ENCODE data around the gene HS3ST5. TPM values are rescaled to one million over a fixed set of nuclear protein-coding genes. Genes with fewer than 3 reads are reported as not detected.
"Not testable (repeated sequence)": the region's sequence is repeated elsewhere in the genome, so short reads cannot be mapped to it uniquely, and the experiment has no call there.

The HS3ST5 gene
- total RNA-seq, 1 experiment from 2014 or later = not detected

GRCh38 chr6:114044566-114044965 lies 298.3 kb downstream of the HS3ST5 start:
- RAD21 ChIA-PET (ENCODE audit: low non-redundant PET in 1 of 2, low total read pairs in 2 of 2, uncharacterized antibody in 2 of 2, unreplicated experiment in 2 of 2); POLR2A ChIA-PET; H3K4me3 ChIP-seq (replicated peaks in 1 of 2; ENCODE audit: low read depth in 1 of 2, low read length in 2 of 2); DNase-seq (ENCODE audit: low read depth, low spot score); H3K9me3 ChIP-seq (ENCODE audit: control insufficient read depth in 1 of 2, insufficient read depth in 1 of 2, low read depth in 1 of 2, low read length in 2 of 2); CTCF ChIA-PET; H3K27me3 ChIP-seq (ENCODE audit: insufficient read depth, low read length); ATAC-seq; H4K20me1 ChIP-seq (ENCODE audit: insufficient read depth); H3K79me2 ChIP-seq (ENCODE audit: insufficient read depth, low read length); H3K27ac ChIP-seq (ENCODE audit: low read depth, low read length); H3K9me2 ChIP-seq (ENCODE audit: insufficient read depth); intact Hi-C loops (cut with micrococcal nuclease); H3K4me1 ChIP-seq (ENCODE audit: control insufficient read depth in 1 of 2, insufficient read depth in 2 of 2, low read length in 2 of 2); H3K9ac ChIP-seq (ENCODE audit: low read length); H2AFZ ChIP-seq (ENCODE audit: low read depth, low read length, poor library complexity, severe bottlenecking); H3K36me3 ChIP-seq (ENCODE audit: control insufficient read depth in 1 of 2, insufficient read depth in 2 of 2, low read length in 2 of 2); H3K4me2 ChIP-seq (ENCODE audit: low read length); BruUV-seq (replicated peaks): not testable (repeated sequence)

DNA sequence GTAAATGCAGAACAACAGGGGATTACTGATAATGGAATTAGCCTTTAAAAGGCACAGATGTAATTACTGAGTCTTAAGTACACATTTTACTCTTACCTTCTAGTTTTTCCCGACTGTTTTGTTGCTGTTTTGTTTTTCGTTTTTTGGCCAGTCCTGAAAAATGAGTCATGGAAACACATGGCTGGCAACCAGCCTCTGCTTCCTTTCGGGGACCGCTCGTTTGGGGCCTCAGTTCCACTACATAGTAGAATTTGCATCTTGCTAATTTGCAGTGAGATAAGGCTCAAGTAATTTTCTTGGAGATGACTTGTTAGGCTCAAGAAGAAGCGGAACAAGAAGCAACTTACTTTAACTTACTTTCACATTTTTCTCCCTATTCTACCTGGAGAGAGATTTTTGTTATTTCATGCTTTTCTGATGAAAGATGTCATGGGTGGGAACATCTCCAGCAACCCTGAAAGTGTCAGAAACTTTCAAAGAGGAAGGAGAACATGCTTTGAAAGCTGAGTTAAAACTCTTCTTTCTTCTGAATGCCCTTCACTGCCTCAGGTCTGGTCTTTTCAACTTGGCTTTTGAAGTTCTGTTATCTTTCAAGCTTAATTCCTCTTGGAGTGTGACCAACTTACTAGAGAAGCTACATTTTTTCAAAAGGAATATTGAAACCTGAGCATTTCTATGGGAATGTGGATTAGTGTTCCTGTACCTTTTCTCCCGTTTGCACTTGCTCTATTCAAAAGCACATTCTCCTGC lies 300.4 kb downstream of the HS3ST5 start:
- no peak overlapping the region for H3K9ac ChIP-seq (ENCODE audit: low read length)
- no peaks in the 10 kb centered on the region for H3K4me1 ChIP-seq (ENCODE audit: control insufficient read depth in 1 of 2, insufficient read depth in 2 of 2, low read length in 2 of 2)
- no peaks in the 10 kb centered on the region for H3K36me3 ChIP-seq (ENCODE audit: control insufficient read depth in 1 of 2, insufficient read depth in 2 of 2, low read length in 2 of 2)
- RAD21 ChIA-PET (ENCODE audit: low non-redundant PET in 1 of 2, low total read pairs in 2 of 2, uncharacterized antibody in 2 of 2, unreplicated experiment in 2 of 2) = no interaction called here
- POLR2A ChIA-PET = no interaction called here
- CTCF ChIA-PET = no interaction called here
- H3K4me2 ChIP-seq (ENCODE audit: low read length) = no peak overlapping the region
- TF ChIP-seq ZNF274 (IDR thresholded peaks at IDR 0.05; ENCODE audit: low read depth, low read length) (no peak), SRF (IDR thresholded peaks at IDR 0.05; ENCODE audit: low read depth) (no peak), POLR2A (IDR thresholded peaks at IDR 0.05; ENCODE audit: borderline replicate concordance, extremely low read depth, insufficient read depth, insufficient read length) (no peak), YY1 (IDR thresholded peaks at IDR 0.05; ENCODE audit: extremely low read depth, insufficient replicate concordance, low read depth, low read length) (no peak), TCF7L2 (IDR thresholded peaks at IDR 0.05; ENCODE audit: borderline replicate concordance, extremely low read depth, insufficient read depth, insufficient read length) (no peak), ATF3 (IDR thresholded peaks at IDR 0.05) (no peak), ZBTB33 (IDR thresholded peaks at IDR 0.05; ENCODE audit: extremely low read depth, insufficient replicate concordance, low read length) (no peak), POLR2AphosphoS5 (IDR thresholded peaks at IDR 0.05; ENCODE audit: low read depth, low read length) (no peak), ZFX (IDR thresholded peaks at IDR 0.05) (no peak), RAD21 (IDR thresholded peaks at IDR 0.05; ENCODE audit: low read depth) (no peak)
- TF ChIP-seq, protein P1, sequence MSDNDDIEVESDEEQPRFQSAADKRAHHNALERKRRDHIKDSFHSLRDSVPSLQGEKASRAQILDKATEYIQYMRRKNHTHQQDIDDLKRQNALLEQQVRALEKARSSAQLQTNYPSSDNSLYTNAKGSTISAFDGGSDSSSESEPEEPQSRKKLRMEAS (IDR thresholded peaks at IDR 0.05) = no peak
- intact Hi-C loops (cut with micrococcal nuclease) = no loop called here
- no peaks in the 10 kb centered on the region for H3K79me2 ChIP-seq (ENCODE audit: insufficient read depth, low read length)
- DNase-seq (ENCODE audit: low read depth, low spot score) (no peak), ATAC-seq (no peak)
- H2AFZ ChIP-seq (ENCODE audit: low read depth, low read length, poor library complexity, severe bottlenecking) = no peak overlapping the region
- H3K9me2 ChIP-seq (ENCODE audit: insufficient read depth) = no peaks in the 10 kb centered on the region
- BruUV-seq (replicated peaks) = no TSS peak
- H3K27ac ChIP-seq (ENCODE audit: low read depth, low read length) = no peak overlapping the region
- H4K20me1 ChIP-seq (ENCODE audit: insufficient read depth) = no peaks in the 10 kb centered on the region
- no peaks in the 10 kb centered on the region for H3K9me3 ChIP-seq (ENCODE audit: control insufficient read depth in 1 of 2, insufficient read depth in 1 of 2, low read depth in 1 of 2, low read length in 2 of 2)
- H3K4me3 ChIP-seq (replicated peaks in 1 of 2; ENCODE audit: low read depth in 1 of 2, low read length in 2 of 2) = no peak overlapping the region
- H3K27me3 ChIP-seq (ENCODE audit: insufficient read depth, low read length) = no peaks in the 10 kb centered on the region

Data from HCT116 (cell line).